GM21381 (cell line): ENCODE measurements around the gene TRIM33.

Experiments used
- ATAC-seq: cut with Tn5 transposase; IDR thresholded peaks from one replicate; pipeline ENCODE4 v1.9.1; 2021; ENCODE audit warnings: mild to moderate bottlenecking, moderate library complexity; ENCODE audit not compliant: unreplicated experiment

Gene TRIM33

GRCh38 chr1:114511032-114511785, at the start of gene TRIM33:
TSS of gene TRIM33 (minus strand) at chr1:114511203. CDS start at chr1:114511076, 127 bp downstream.
- ATAC-seq = peak; percentile 76

- no peak for ATAC-seq
These were observed 48.4 kb upstream of the TRIM33 start for GRCh38 chr1:114559356-114559755.

- peak; percentile 47 for ATAC-seq
These were observed 47.5 kb upstream of the TRIM33 start for GRCh38 chr1:114558544-114558943.

- ATAC-seq = no peak
These were observed 43.6 kb upstream of the TRIM33 start for GRCh38 chr1:114554577-114554976.

GRCh38 chr1:114552106-114552639, 41.2 kb upstream of the TRIM33 start:
- ATAC-seq = no peak

GRCh38 chr1:114551400-114551799, 40.4 kb upstream of the TRIM33 start:
- ATAC-seq = no peak

GRCh38 chr1:114550336-114550735, 39.3 kb upstream of the TRIM33 start:
- ATAC-seq = no peak

- no peak for ATAC-seq
These were observed 38.1 kb upstream of the TRIM33 start for GRCh38 chr1:114549137-114549536.

GRCh38 chr1:114547076-114547475, 36.1 kb upstream of the TRIM33 start:
- ATAC-seq = no peak

- ATAC-seq = no peak
These were observed 34.8 kb upstream of the TRIM33 start for GRCh38 chr1:114545796-114546195.

GRCh38 chr1:114545315-114545714, 34.3 kb upstream of the TRIM33 start:
- no peak for ATAC-seq

- ATAC-seq = no peak
These were observed 29.8 kb upstream of the TRIM33 start for GRCh38 chr1:114540821-114541220.

- no peak for ATAC-seq
These were observed 29.3 kb upstream of the TRIM33 start for GRCh38 chr1:114540272-114540671.

GRCh38 chr1:114536043-114536442, 25.0 kb upstream of the TRIM33 start:
- ATAC-seq = no peak

- ATAC-seq = no peak
These were observed 24.4 kb upstream of the TRIM33 start for GRCh38 chr1:114535401-114535800.

GRCh38 chr1:114531094-114531493, 20.1 kb upstream of the TRIM33 start:
- no peak for ATAC-seq

- ATAC-seq = no peak
These were observed 19.2 kb upstream of the TRIM33 start for GRCh38 chr1:114530224-114530623.

- ATAC-seq = no peak
These were observed 13.9 kb upstream of the TRIM33 start for GRCh38 chr1:114524944-114525343.

GRCh38 chr1:114522264-114522575, 11.2 kb upstream of the TRIM33 start:
- no peak for ATAC-seq

- no peak for ATAC-seq
These were observed 10.6 kb upstream of the TRIM33 start for GRCh38 chr1:114521396-114522263.

- no peak for ATAC-seq
These were observed 6.3 kb upstream of the TRIM33 start for GRCh38 chr1:114517348-114517747.
